ENCODE data around the gene MLLT3.

MLLT3 gene

GRCh38 chr9:20309124-20309523, 313.2 kb downstream of the MLLT3 start:
- H3K27ac ChIP-seq (ENCODE audit: low read length), result no peak overlapping the region
- ATAC-seq (ENCODE audit: insufficient read depth, low read depth), result no peak

DNA sequence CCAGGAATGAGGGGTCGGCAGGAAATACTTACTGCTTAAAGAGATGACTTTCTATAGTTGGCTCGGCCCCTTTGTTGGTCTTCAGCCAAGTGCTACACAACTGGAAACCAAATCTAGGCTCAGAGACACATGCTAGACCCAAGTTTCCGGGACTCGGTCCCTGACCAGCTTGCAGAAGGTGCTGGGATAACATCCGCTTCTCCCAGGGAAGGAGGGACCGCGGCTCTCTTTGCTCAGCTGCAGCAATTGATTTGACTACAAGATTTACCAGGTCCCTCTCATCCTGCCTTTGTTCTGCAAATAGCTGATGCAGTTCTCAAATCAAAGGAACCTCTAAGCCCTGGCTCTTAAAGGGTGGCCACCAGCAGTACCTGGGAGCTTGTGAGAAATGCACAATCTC, 314.7 kb downstream of the MLLT3 start:
- no peaks in the 10 kb centered on the region for H3K79me2 ChIP-seq (ENCODE audit: insufficient read depth, low read length)
- H2AFZ ChIP-seq (ENCODE audit: low read depth, low read length), result no peak overlapping the region
- DNase-seq (no peak), ATAC-seq (ENCODE audit: insufficient read depth, low read depth) (no peak)
- no peak overlapping the region for H3K4me3 ChIP-seq (ENCODE audit: low read depth in 1 of 2, low read length in 2 of 2)
- no peaks in the 10 kb centered on the region for H3K4me1 ChIP-seq (ENCODE audit: insufficient read depth, low read length)
- H3K9ac ChIP-seq (ENCODE audit: low read depth, low read length), result no peak overlapping the region
- H4K20me1 ChIP-seq (ENCODE audit: insufficient read depth, low read length), result no peaks in the 10 kb centered on the region
- no peaks in the 10 kb centered on the region for H3K36me3 ChIP-seq (ENCODE audit: insufficient read depth, low read length)
- H3K27ac ChIP-seq (ENCODE audit: low read length), result no peak overlapping the region
- no peaks in the 10 kb centered on the region for H3K9me3 ChIP-seq (ENCODE audit: insufficient read depth, low read length, severe bottlenecking)
- H3K4me2 ChIP-seq (ENCODE audit: insufficient read depth, low read length), result no peak overlapping the region
- no peaks in the 10 kb centered on the region for H3K27me3 ChIP-seq (ENCODE audit: insufficient read depth, low read length, poor library complexity)
- TF ChIP-seq, protein P1, sequence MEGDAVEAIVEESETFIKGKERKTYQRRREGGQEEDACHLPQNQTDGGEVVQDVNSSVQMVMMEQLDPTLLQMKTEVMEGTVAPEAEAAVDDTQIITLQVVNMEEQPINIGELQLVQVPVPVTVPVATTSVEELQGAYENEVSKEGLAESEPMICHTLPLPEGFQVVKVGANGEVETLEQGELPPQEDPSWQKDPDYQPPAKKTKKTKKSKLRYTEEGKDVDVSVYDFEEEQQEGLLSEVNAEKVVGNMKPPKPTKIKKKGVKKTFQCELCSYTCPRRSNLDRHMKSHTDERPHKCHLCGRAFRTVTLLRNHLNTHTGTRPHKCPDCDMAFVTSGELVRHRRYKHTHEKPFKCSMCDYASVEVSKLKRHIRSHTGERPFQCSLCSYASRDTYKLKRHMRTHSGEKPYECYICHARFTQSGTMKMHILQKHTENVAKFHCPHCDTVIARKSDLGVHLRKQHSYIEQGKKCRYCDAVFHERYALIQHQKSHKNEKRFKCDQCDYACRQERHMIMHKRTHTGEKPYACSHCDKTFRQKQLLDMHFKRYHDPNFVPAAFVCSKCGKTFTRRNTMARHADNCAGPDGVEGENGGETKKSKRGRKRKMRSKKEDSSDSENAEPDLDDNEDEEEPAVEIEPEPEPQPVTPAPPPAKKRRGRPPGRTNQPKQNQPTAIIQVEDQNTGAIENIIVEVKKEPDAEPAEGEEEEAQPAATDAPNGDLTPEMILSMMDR (IDR thresholded peaks at IDR 0.05; ENCODE audit: borderline replicate concordance, extremely low read depth, low read length, poor library complexity, severe bottlenecking), result no peak
- no peak for TF ChIP-seq EZH2 (IDR thresholded peaks at IDR 0.05; ENCODE audit: borderline replicate concordance, low read depth, low read length, severe bottlenecking)

More at GRCh38 chr9:20309124-20309523, 313.2 kb downstream of the MLLT3 start:
- H3K36me3 ChIP-seq (ENCODE audit: insufficient read depth, low read length), result no peaks in the 10 kb centered on the region
- TF ChIP-seq EZH2 (IDR thresholded peaks at IDR 0.05; ENCODE audit: borderline replicate concordance, low read depth, low read length, severe bottlenecking), result no peak
- TF ChIP-seq, protein P1 (IDR thresholded peaks at IDR 0.05; ENCODE audit: borderline replicate concordance, extremely low read depth, low read length, poor library complexity, severe bottlenecking), result no peak
- H3K4me3 ChIP-seq (ENCODE audit: low read depth in 1 of 2, low read length in 2 of 2), result no peak overlapping the region
- no peaks in the 10 kb centered on the region for H3K27me3 ChIP-seq (ENCODE audit: insufficient read depth, low read length, poor library complexity)
- H3K9ac ChIP-seq (ENCODE audit: low read depth, low read length), result no peak overlapping the region
- no peaks in the 10 kb centered on the region for H3K79me2 ChIP-seq (ENCODE audit: insufficient read depth, low read length)
- H4K20me1 ChIP-seq (ENCODE audit: insufficient read depth, low read length), result no peaks in the 10 kb centered on the region
- no peak overlapping the region for H2AFZ ChIP-seq (ENCODE audit: low read depth, low read length)
- peaks cover 1% of the 10 kb centered on the region; the same call in 1 of the 2 replicates for H3K4me1 ChIP-seq (ENCODE audit: insufficient read depth, low read length)
- no peak for DNase-seq
- H3K4me2 ChIP-seq (ENCODE audit: insufficient read depth, low read length), result no peak overlapping the region
- H3K9me3 ChIP-seq (ENCODE audit: insufficient read depth, low read length, severe bottlenecking), result no peaks in the 10 kb centered on the region

- H4K20me1 ChIP-seq (ENCODE audit: insufficient read depth, low read length), result no peaks in the 10 kb centered on the region
- no peak overlapping the region for H3K9ac ChIP-seq (ENCODE audit: low read depth, low read length)
- DNase-seq (no peak), ATAC-seq (ENCODE audit: insufficient read depth, low read depth) (no peak)
- TF ChIP-seq EZH2 (IDR thresholded peaks at IDR 0.05; ENCODE audit: borderline replicate concordance, low read depth, low read length, severe bottlenecking), result no peak
- TF ChIP-seq, protein P1 (IDR thresholded peaks at IDR 0.05; ENCODE audit: borderline replicate concordance, extremely low read depth, low read length, poor library complexity, severe bottlenecking), result no peak
- peaks cover 8% of the 10 kb centered on the region for H3K4me1 ChIP-seq (ENCODE audit: insufficient read depth, low read length)
- H3K4me2 ChIP-seq (ENCODE audit: insufficient read depth, low read length), result no peak overlapping the region
- no peak overlapping the region for H2AFZ ChIP-seq (ENCODE audit: low read depth, low read length)
- no peak overlapping the region for H3K27ac ChIP-seq (ENCODE audit: low read length)
- H3K9me3 ChIP-seq (ENCODE audit: insufficient read depth, low read length, severe bottlenecking), result no peaks in the 10 kb centered on the region
- no peaks in the 10 kb centered on the region for H3K27me3 ChIP-seq (ENCODE audit: insufficient read depth, low read length, poor library complexity)
- H3K4me3 ChIP-seq (ENCODE audit: low read depth in 1 of 2, low read length in 2 of 2), result no peak overlapping the region
- no peaks in the 10 kb centered on the region for H3K79me2 ChIP-seq (ENCODE audit: insufficient read depth, low read length)
- H3K36me3 ChIP-seq (ENCODE audit: insufficient read depth, low read length), result no peaks in the 10 kb centered on the region
Observed at GRCh38 chr9:20305452-20305851, 316.8 kb downstream of the MLLT3 start.

GRCh38 chr9:20303996-20304395, 318.3 kb downstream of the MLLT3 start:
- Histone ChIP-seq H3K4me1 (ENCODE audit: insufficient read depth, low read length) (peaks cover 10% of the 10 kb centered on the region), H3K4me2 (ENCODE audit: insufficient read depth, low read length) (no peak overlapping the region), H3K27me3 (ENCODE audit: insufficient read depth, low read length, poor library complexity) (no peaks in the 10 kb centered on the region), H4K20me1 (ENCODE audit: insufficient read depth, low read length) (no peaks in the 10 kb centered on the region), H2AFZ (ENCODE audit: low read depth, low read length) (no peak overlapping the region), H3K4me3 (ENCODE audit: low read depth in 1 of 2, low read length in 2 of 2) (no peak overlapping the region), H3K79me2 (ENCODE audit: insufficient read depth, low read length) (no peaks in the 10 kb centered on the region), H3K36me3 (ENCODE audit: insufficient read depth, low read length) (no peaks in the 10 kb centered on the region), H3K27ac (ENCODE audit: low read length) (no peak overlapping the region), H3K9me3 (ENCODE audit: insufficient read depth, low read length, severe bottlenecking) (no peaks in the 10 kb centered on the region), H3K9ac (ENCODE audit: low read depth, low read length) (no peak overlapping the region)
- DNase-seq (no peak), ATAC-seq (ENCODE audit: insufficient read depth, low read depth) (no peak)
- TF ChIP-seq, protein P1 (IDR thresholded peaks at IDR 0.05; ENCODE audit: borderline replicate concordance, extremely low read depth, low read length, poor library complexity, severe bottlenecking), result no peak
- TF ChIP-seq EZH2 (IDR thresholded peaks at IDR 0.05; ENCODE audit: borderline replicate concordance, low read depth, low read length, severe bottlenecking), result no peak

Data from DND-41 (cell line).